ENCODE data around the gene CTNND2. TPM values are rescaled to one million over a fixed set of nuclear protein-coding genes. Genes with fewer than 3 reads are reported as not detected.

CTNND2 gene
- total RNA-seq, 4 donors from 2014 or later: 0.18 to 14.9 (median 0.47) TPM; not detected in 1

- Histone ChIP-seq H3K36me3 (no peaks in the 10 kb centered on the region), H3K4me3 (no peak overlapping the region), H3K9me3 (no peaks in the 10 kb centered on the region), H3K27ac (no peak overlapping the region), H3K27me3 (no peaks in the 10 kb centered on the region), H3K4me1 (no peaks in the 10 kb centered on the region)
- no peak for DNase-seq
- TF ChIP-seq, protein P1, sequence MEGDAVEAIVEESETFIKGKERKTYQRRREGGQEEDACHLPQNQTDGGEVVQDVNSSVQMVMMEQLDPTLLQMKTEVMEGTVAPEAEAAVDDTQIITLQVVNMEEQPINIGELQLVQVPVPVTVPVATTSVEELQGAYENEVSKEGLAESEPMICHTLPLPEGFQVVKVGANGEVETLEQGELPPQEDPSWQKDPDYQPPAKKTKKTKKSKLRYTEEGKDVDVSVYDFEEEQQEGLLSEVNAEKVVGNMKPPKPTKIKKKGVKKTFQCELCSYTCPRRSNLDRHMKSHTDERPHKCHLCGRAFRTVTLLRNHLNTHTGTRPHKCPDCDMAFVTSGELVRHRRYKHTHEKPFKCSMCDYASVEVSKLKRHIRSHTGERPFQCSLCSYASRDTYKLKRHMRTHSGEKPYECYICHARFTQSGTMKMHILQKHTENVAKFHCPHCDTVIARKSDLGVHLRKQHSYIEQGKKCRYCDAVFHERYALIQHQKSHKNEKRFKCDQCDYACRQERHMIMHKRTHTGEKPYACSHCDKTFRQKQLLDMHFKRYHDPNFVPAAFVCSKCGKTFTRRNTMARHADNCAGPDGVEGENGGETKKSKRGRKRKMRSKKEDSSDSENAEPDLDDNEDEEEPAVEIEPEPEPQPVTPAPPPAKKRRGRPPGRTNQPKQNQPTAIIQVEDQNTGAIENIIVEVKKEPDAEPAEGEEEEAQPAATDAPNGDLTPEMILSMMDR (IDR thresholded peaks at IDR 0.05): no peak
- no peak for TF ChIP-seq POLR2A (IDR thresholded peaks at IDR 0.05)
Observed at GRCh38 chr5:11863911-11864310, 40.3 kb downstream of the CTNND2 start.

DNA sequence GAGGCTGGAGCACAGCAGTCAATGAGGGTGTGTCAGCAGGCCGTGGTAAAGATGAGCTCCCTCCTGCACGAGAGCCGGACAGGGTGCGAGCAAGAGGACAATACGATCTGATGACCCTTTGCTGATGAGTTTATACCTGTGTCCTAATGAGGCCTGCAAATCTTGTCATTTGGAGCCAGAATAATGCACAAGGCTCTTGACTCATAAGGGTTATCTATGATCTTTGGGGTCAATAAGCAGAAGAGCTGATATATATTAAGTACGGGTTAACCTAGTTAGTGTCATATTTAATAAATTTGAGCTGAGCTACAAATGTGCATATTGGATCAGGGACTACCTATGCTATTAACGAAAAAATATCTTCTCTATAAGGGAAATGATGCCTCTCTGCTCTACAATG lies 46.9 kb downstream of the CTNND2 start:
- no peak overlapping the region for H3K4me3 ChIP-seq
- DNase-seq: no peak
- no peaks in the 10 kb centered on the region for H3K27me3 ChIP-seq
- TF ChIP-seq, protein P1 (IDR thresholded peaks at IDR 0.05): no peak
- TF ChIP-seq POLR2A (IDR thresholded peaks at IDR 0.05): no peak
- H3K4me1 ChIP-seq: no peaks in the 10 kb centered on the region
- H3K27ac ChIP-seq: no peak overlapping the region
- no peaks in the 10 kb centered on the region for H3K9me3 ChIP-seq
- no peaks in the 10 kb centered on the region for H3K36me3 ChIP-seq

GRCh38 chr5:11854936-11855335 lies 49.3 kb downstream of the CTNND2 start:
- H3K4me3 ChIP-seq: no peak overlapping the region
- H3K27me3 ChIP-seq: no peaks in the 10 kb centered on the region
- TF ChIP-seq, protein P1 (IDR thresholded peaks at IDR 0.05): no peak
- no peak for TF ChIP-seq POLR2A (IDR thresholded peaks at IDR 0.05)
- no peaks in the 10 kb centered on the region for H3K36me3 ChIP-seq
- no peaks in the 10 kb centered on the region for H3K4me1 ChIP-seq
- no peak overlapping the region for H3K27ac ChIP-seq
- DNase-seq: no peak
- H3K9me3 ChIP-seq: no peaks in the 10 kb centered on the region

- Histone ChIP-seq H3K36me3 (no peaks in the 10 kb centered on the region), H3K27me3 (no peaks in the 10 kb centered on the region), H3K4me3 (no peak overlapping the region), H3K27ac (no peak overlapping the region), H3K4me1 (no peaks in the 10 kb centered on the region), H3K9me3 (no peaks in the 10 kb centered on the region)
- no peak for DNase-seq
- TF ChIP-seq, protein P1 (IDR thresholded peaks at IDR 0.05): no peak
- no peak for TF ChIP-seq POLR2A (IDR thresholded peaks at IDR 0.05)
Observed at GRCh38 chr5:11853796-11854195, 50.5 kb downstream of the CTNND2 start.

DNA sequence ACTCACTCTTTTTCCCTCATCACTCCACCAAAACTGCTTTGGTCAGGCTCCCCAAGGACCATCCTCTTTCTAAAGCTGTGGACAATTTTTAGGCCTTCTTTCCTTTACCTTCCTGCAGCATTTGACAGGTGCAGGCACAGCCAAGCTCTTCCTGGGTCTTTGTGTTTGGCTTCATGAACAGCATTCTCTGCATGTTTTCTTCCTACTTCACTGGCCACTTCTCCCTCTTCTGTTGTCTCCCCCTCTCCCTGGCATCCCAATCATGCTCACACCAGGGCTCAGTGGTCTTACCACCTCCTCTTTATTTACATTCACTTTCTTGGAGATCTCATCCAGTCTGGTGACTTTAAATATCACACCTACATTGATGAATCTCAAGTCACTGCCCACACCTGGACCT lies 51.1 kb downstream of the CTNND2 start:
- H3K9me3 ChIP-seq: no peaks in the 10 kb centered on the region
- no peaks in the 10 kb centered on the region for H3K27me3 ChIP-seq
- DNase-seq: no peak
- H3K4me3 ChIP-seq: no peak overlapping the region
- H3K4me1 ChIP-seq: no peaks in the 10 kb centered on the region
- TF ChIP-seq, protein P1 (IDR thresholded peaks at IDR 0.05): no peak
- no peak for TF ChIP-seq POLR2A (IDR thresholded peaks at IDR 0.05)
- H3K27ac ChIP-seq: no peak overlapping the region
- no peaks in the 10 kb centered on the region for H3K36me3 ChIP-seq

- Histone ChIP-seq H3K4me3 (no peak overlapping the region), H3K27ac (no peak overlapping the region), H3K27me3 (no peaks in the 10 kb centered on the region), H3K9me3 (no peaks in the 10 kb centered on the region), H3K4me1 (no peaks in the 10 kb centered on the region), H3K36me3 (no peaks in the 10 kb centered on the region)
- no peak for TF ChIP-seq POLR2A (IDR thresholded peaks at IDR 0.05)
- TF ChIP-seq, protein P1 (IDR thresholded peaks at IDR 0.05): no peak
- DNase-seq: no peak
Observed at GRCh38 chr5:11852717-11853087, 51.5 kb downstream of the CTNND2 start.

Measured in Peyer's patch (tissue), 4 donors.